Mucosa of descending colon (tissue), 3 donors: ENCODE data around the gene SCUBE1. TPM values are rescaled to one million over a fixed set of nuclear protein-coding genes. Genes with fewer than 3 reads are reported as not detected.

ENCODE experiments used
- ATAC-seq: fragments of 200-7000 bp; cut with Tn5 transposase; one replicate; pipeline ENCODE4 v1.9.1; 2020; ENCODE audit warnings: mild to moderate bottlenecking, moderate library complexity
- DNase-seq, 3 donors: peaks; one replicate each; pipeline ENCODE4 v3.0.0-alpha.2; 2020
- H3K36me3 ChIP-seq: fragments of 200-600 bp; one replicate; pipeline ENCODE4 v1.8.0; 2021; ENCODE audit warnings: low read depth, mild to moderate bottlenecking
- H3K4me1 ChIP-seq: fragments of 200-600 bp; one replicate; pipeline ENCODE4 v1.8.0; 2021; ENCODE audit warnings: low read depth, mild to moderate bottlenecking
- H3K4me3 ChIP-seq: fragments of 200-600 bp; one replicate; pipeline ENCODE4 v1.8.0; 2021; ENCODE audit warnings: mild to moderate bottlenecking
- H3K9me3 ChIP-seq: fragments of 200-600 bp; one replicate; pipeline ENCODE4 v1.8.0; 2021; ENCODE audit warnings: mild to moderate bottlenecking
- CTCF ChIP-seq: fragments of 200-600 bp; IDR thresholded peaks from one replicate; pipeline ENCODE4 v1.8.0; 2022; ENCODE audit warnings: antibody characterized with exemption, mild to moderate bottlenecking
- intact Hi-C, 2 donors: fragments of 100-400 bp; cut with DNase I in 1 of 2; cut with micrococcal nuclease in 1 of 2; formaldehyde crosslinking; loops; one replicate each; pipeline versions ENCODE4 v1.11.0 to v1.11.1; 2022; cut with DNase I, micrococcal nuclease
- total RNA-seq, 3 donors: library from RNA; stranded (reverse); fragmentation: NEBNext Ultra II Directional in 2 of 3; extraction: Animal tissue kit (Norgen Biotek cat#: 25700) in 2 of 3; gene quantifications; one replicate each; pipeline versions ENCODE4 v1.2.1 to v1.2.4, GENCODE V29; 2021 to 2023
- donor health status: DM: no; HTN: no; CAD: no; lungs with moderate emphysema.
- donor health status: DM: no; HTN: no; CAD: no.
- donor health status: DM: no; HTN: yes; CAD: no.

SCUBE1 gene
- total RNA-seq, 3 donors from 2014 or later: 3.8 to 20.9 (median 4.7) TPM

GRCh38 chr22:43331698-43332097 is 11.5 kb downstream of the SCUBE1 start:
- DNase-seq (no peak), ATAC-seq (no peak)
- TF ChIP-seq CTCF: no peak
- Histone ChIP-seq H3K36me3 (no peaks in the 10 kb centered on the region), H3K4me3 (no peak overlapping the region), H3K9me3 (no peaks in the 10 kb centered on the region), H3K4me1 (no peaks in the 10 kb centered on the region)
- intact Hi-C loops: no loop called here

- Histone ChIP-seq H3K9me3 (no peaks in the 10 kb centered on the region), H3K4me3 (no peak overlapping the region), H3K4me1 (no peaks in the 10 kb centered on the region), H3K36me3 (no peaks in the 10 kb centered on the region)
- ATAC-seq (no peak), DNase-seq (no peak)
- intact Hi-C loops: no loop called here
- no peak for TF ChIP-seq CTCF
These were observed 12.1 kb downstream of the SCUBE1 start for GRCh38 chr22:43331069-43331451.

- intact Hi-C loops: no loop called here
- Histone ChIP-seq H3K4me1 (no peaks in the 10 kb centered on the region), H3K4me3 (no peak overlapping the region), H3K9me3 (no peaks in the 10 kb centered on the region), H3K36me3 (no peaks in the 10 kb centered on the region)
- TF ChIP-seq CTCF: no peak
- DNase-seq (no peak), ATAC-seq (no peak)
These were observed 12.7 kb downstream of the SCUBE1 start for GRCh38 chr22:43330178-43331068.

GRCh38 chr22:43329061-43329460 is 14.1 kb downstream of the SCUBE1 start:
- no peaks in the 10 kb centered on the region for H3K36me3 ChIP-seq
- H3K9me3 ChIP-seq: no peaks in the 10 kb centered on the region
- H3K4me1 ChIP-seq: no peaks in the 10 kb centered on the region
- H3K4me3 ChIP-seq: no peak overlapping the region
- intact Hi-C loops: no loop called here
- TF ChIP-seq CTCF: no peak
- DNase-seq: no peak
- no peak for ATAC-seq

- no peak for ATAC-seq
- TF ChIP-seq CTCF: no peak
- H3K4me1 ChIP-seq: no peaks in the 10 kb centered on the region
- DNase-seq: no peak
- H3K36me3 ChIP-seq: no peaks in the 10 kb centered on the region
- H3K4me3 ChIP-seq: no peak overlapping the region
- intact Hi-C loops: no loop called here
- no peaks in the 10 kb centered on the region for H3K9me3 ChIP-seq
These were observed 16.1 kb downstream of the SCUBE1 start for GRCh38 chr22:43327157-43327438.
